Measurements from ENCODE around the gene P3H1.
A peak's percentile ranks its signal among the peaks of the same experiment; 100 is the strongest.
"Not testable (repeated sequence)": the region's sequence is repeated elsewhere in the genome, so short reads cannot be mapped to it uniquely, and the experiment has no call there.

Gene P3H1, protein sequence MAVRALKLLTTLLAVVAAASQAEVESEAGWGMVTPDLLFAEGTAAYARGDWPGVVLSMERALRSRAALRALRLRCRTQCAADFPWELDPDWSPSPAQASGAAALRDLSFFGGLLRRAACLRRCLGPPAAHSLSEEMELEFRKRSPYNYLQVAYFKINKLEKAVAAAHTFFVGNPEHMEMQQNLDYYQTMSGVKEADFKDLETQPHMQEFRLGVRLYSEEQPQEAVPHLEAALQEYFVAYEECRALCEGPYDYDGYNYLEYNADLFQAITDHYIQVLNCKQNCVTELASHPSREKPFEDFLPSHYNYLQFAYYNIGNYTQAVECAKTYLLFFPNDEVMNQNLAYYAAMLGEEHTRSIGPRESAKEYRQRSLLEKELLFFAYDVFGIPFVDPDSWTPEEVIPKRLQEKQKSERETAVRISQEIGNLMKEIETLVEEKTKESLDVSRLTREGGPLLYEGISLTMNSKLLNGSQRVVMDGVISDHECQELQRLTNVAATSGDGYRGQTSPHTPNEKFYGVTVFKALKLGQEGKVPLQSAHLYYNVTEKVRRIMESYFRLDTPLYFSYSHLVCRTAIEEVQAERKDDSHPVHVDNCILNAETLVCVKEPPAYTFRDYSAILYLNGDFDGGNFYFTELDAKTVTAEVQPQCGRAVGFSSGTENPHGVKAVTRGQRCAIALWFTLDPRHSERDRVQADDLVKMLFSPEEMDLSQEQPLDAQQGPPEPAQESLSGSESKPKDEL

DNA sequence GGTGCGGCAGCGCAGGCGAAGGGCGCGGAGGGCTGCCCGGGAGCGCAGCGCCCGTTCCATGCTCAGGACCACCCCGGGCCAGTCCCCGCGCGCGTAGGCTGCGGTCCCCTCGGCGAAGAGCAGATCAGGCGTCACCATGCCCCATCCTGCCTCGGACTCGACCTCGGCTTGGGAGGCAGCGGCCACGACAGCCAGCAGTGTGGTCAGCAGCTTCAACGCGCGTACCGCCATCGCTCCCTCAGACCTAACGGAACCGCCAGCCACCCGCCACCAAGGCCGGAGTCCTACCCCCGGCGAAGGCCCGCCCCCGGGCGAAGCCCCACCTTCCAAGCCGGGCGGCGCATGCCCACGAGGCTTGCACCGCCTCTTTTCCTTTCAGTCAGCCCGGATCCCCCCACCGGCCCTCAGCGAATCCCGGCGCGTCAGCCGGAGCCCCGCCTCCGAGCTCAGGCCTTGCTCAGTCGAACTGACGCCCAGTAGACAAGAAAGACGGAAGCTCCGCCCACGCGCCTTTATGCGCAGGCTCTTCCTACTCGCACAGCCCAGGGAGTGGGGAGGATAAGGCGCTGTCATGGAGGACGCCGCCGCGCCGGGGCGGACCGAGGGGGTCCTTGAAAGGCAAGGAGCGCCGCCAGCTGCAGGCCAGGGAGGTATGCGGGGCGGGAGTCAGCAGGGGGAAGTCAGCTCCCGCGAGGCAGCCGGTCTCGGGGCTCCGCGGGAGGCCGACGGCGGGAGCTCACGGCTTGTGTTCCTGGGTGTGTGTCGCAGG, at the start of gene P3H1, which contains the start of gene C1orf50:
Gene P3H1 (minus strand): TSS at position 288 of the 769 bp plus-strand sequence. CDS start 57 bp downstream, at position 231.
Gene C1orf50 (plus strand): TSS at position 509 of the 769 bp plus-strand sequence. CDS start 63 bp downstream, at position 572.
- Histone ChIP-seq H3K4me3 (ENCODE audit: low read depth, low read length) (peak within 1 kb of the TSS; percentile 80), H3K9me3 (ENCODE audit: control insufficient read depth, insufficient read depth, low read depth, low read length) (no peaks in the 10 kb centered on the region), H3K27ac (ENCODE audit: low read depth, low read length) (peak within 1 kb of the TSS; percentile 62; the same call in 1 of the 2 replicates), H3K27me3 (ENCODE audit: control insufficient read depth, insufficient read depth, low read length) (no peaks in the 10 kb centered on the region), H3K36me3 (ENCODE audit: control insufficient read depth, insufficient read depth, low read length) (peaks cover 6% of the 10 kb centered on the region; the same call in 1 of the 2 replicates), H3K9ac (ENCODE audit: low read length) (peak within 1 kb of the TSS; percentile 85), H3K4me1 (ENCODE audit: control insufficient read depth, insufficient read depth, low read length) (peaks cover 9% of the 10 kb centered on the region)

DNA sequence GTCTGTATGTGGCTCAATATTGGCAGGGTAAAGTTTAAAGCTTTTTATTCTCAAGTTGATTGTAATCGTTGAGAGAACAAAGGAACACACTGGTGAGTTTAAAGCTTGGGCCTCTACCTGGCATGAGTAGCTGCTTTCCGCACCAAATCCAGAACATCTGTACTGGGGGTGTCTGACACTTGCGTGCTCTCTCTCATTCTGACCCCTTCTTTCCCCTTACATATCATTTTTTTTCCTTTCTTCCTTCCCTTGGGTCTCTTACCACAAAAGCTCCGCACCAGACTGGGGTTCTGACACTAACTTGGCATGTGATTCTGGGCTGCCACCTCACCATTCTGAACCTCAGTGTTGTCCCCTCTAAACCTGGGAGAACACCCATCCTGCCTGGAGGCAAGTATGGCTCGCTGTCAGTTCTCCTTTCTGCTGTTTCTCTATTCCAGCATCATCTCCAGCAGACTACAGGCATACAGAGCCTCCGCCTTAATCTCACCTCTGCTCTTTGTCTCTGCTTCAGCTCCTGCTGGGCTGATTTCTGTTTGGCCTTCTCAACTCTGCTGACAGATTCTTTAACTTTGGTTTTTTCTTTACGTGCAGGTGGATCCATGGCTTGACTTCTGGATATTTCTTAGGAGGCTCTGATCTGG, 49.2 kb upstream of the P3H1 start:
- peak overlapping the region; percentile 40; the same call in 1 of the 2 replicates for H3K27ac ChIP-seq (ENCODE audit: low read depth, low read length)
- H3K9ac ChIP-seq (ENCODE audit: low read length), result peak overlapping the region; percentile 82
- no peaks in the 10 kb centered on the region for H3K9me3 ChIP-seq (ENCODE audit: control insufficient read depth, insufficient read depth, low read depth, low read length)
- H3K36me3 ChIP-seq (ENCODE audit: control insufficient read depth, insufficient read depth, low read length), result peaks cover 3% of the 10 kb centered on the region
- H3K4me1 ChIP-seq (ENCODE audit: control insufficient read depth, insufficient read depth, low read length), result peaks cover 17% of the 10 kb centered on the region
- H3K4me3 ChIP-seq (ENCODE audit: low read depth, low read length), result peak overlapping the region; percentile 99
- H3K27me3 ChIP-seq (ENCODE audit: control insufficient read depth, insufficient read depth, low read length), result no peaks in the 10 kb centered on the region

DNA sequence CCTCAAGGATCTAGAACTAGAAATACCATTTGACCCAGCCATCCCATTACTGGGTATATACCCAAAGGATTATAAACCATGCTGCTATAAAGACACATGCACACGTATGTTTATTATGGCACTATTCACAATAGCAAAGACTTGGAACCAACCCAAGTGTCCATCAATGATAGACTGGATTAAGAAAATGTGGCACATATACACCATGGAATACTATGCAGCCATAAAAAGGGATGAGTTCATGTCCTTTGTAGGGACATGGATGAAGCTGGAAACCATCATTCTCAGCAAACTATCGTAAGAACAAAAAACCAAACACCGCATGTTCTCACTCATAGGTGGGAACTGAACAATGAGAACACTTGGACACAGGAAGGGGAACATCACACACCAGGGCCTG, 48.0 kb upstream of the P3H1 start:
- H3K27me3 ChIP-seq (ENCODE audit: control insufficient read depth, insufficient read depth, low read length); H3K9me3 ChIP-seq (ENCODE audit: control insufficient read depth, insufficient read depth, low read depth, low read length); H3K27ac ChIP-seq (ENCODE audit: low read depth, low read length); H3K36me3 ChIP-seq (ENCODE audit: control insufficient read depth, insufficient read depth, low read length); H3K9ac ChIP-seq (ENCODE audit: low read length); H3K4me3 ChIP-seq (ENCODE audit: low read depth, low read length): not testable (repeated sequence)
- H3K4me1 ChIP-seq (ENCODE audit: control insufficient read depth, insufficient read depth, low read length), result peaks cover 12% of the 10 kb centered on the region

DNA sequence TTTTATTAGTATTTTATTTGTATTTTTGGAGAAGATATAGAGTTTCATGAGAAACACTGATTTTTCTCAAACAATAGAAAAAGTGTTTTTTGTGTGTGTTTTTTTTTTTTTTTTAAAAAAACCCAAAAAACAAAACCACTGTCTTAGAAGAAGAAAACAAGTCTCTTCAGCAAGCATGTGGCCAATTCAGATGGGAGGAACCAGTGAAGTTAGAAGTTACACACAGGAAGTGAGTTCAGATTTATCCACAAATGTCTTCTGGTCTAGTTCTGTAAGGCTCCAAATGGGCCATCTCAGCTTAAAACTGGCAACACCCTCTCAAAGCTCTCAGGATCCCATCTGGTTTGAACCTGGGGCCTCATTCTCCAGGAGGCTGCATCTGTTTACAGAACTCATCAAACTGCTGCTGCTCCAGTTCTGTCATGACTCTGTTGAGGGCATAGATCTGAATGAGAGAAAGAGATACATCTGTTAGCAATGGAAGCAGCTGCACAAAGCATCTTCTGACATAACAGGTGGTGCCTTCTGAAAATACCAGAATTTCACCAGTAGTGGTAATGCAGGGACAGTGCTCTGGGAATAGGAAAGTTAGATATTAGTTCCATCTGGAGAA, 40.3 kb upstream of the P3H1 start:
- H3K9me3 ChIP-seq (ENCODE audit: control insufficient read depth, insufficient read depth, low read depth, low read length), result peaks cover 19% of the 10 kb centered on the region
- H3K4me1 ChIP-seq (ENCODE audit: control insufficient read depth, insufficient read depth, low read length), result no peaks in the 10 kb centered on the region
- H3K27ac ChIP-seq (ENCODE audit: low read depth, low read length), result no peak overlapping the region
- peaks cover 24% of the 10 kb centered on the region for H3K36me3 ChIP-seq (ENCODE audit: control insufficient read depth, insufficient read depth, low read length)
- no peak overlapping the region for H3K9ac ChIP-seq (ENCODE audit: low read length)
- H3K4me3 ChIP-seq (ENCODE audit: low read depth, low read length), result no peak overlapping the region
- H3K27me3 ChIP-seq (ENCODE audit: control insufficient read depth, insufficient read depth, low read length), result no peaks in the 10 kb centered on the region

DNA sequence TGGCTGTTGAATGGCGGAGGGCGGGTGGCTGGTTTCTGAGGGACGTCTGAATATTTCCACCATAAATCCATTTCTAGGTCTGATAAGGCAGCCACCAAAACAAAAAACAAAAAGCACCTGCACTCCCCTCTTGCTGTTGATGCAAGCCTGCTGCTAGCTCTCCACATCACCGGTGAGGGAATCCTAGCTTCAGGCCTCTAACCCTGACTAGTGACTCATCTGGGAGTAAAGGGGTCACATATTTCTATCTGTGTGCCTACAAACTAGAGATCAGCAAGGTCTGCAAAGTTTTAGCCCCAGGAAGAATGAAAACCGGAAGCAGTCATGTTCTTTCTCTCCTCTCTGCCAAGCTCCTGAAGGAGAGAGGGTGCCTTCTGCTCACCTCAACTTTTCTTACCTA, 39.8 kb upstream of the P3H1 start:
- Histone ChIP-seq H3K9me3 (ENCODE audit: control insufficient read depth, insufficient read depth, low read depth, low read length) (peaks cover 19% of the 10 kb centered on the region), H3K4me1 (ENCODE audit: control insufficient read depth, insufficient read depth, low read length) (no peaks in the 10 kb centered on the region), H3K4me3 (ENCODE audit: low read depth, low read length) (no peak overlapping the region), H3K36me3 (ENCODE audit: control insufficient read depth, insufficient read depth, low read length) (peaks cover 24% of the 10 kb centered on the region), H3K27me3 (ENCODE audit: control insufficient read depth, insufficient read depth, low read length) (no peaks in the 10 kb centered on the region), H3K9ac (ENCODE audit: low read length) (no peak overlapping the region), H3K27ac (ENCODE audit: low read depth, low read length) (no peak overlapping the region)

DNA sequence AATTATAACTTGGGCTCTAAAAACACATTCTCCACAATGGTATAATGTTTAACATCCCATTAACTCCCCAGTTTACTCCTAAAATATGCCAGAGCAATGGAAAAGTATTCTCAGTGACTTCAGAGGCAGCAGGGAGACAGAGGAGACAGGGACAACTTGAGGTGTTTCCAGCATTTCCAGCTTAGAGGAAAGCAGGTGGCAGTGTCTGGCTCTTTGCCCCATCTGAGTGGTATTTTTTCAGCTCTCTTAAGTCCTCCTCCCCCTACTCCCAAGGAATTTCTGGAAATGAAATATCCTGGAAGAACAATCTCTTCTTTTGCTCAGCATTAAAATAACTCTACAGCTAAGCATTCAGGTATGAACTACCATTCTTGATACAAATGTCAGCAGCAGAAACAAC, 39.3 kb upstream of the P3H1 start:
- peaks cover 22% of the 10 kb centered on the region for H3K36me3 ChIP-seq (ENCODE audit: control insufficient read depth, insufficient read depth, low read length)
- H3K27me3 ChIP-seq (ENCODE audit: control insufficient read depth, insufficient read depth, low read length), result no peaks in the 10 kb centered on the region
- no peaks in the 10 kb centered on the region for H3K4me1 ChIP-seq (ENCODE audit: control insufficient read depth, insufficient read depth, low read length)
- peaks cover 19% of the 10 kb centered on the region for H3K9me3 ChIP-seq (ENCODE audit: control insufficient read depth, insufficient read depth, low read depth, low read length)
- H3K4me3 ChIP-seq (ENCODE audit: low read depth, low read length), result no peak overlapping the region
- no peak overlapping the region for H3K9ac ChIP-seq (ENCODE audit: low read length)
- no peak overlapping the region for H3K27ac ChIP-seq (ENCODE audit: low read depth, low read length)

DNA sequence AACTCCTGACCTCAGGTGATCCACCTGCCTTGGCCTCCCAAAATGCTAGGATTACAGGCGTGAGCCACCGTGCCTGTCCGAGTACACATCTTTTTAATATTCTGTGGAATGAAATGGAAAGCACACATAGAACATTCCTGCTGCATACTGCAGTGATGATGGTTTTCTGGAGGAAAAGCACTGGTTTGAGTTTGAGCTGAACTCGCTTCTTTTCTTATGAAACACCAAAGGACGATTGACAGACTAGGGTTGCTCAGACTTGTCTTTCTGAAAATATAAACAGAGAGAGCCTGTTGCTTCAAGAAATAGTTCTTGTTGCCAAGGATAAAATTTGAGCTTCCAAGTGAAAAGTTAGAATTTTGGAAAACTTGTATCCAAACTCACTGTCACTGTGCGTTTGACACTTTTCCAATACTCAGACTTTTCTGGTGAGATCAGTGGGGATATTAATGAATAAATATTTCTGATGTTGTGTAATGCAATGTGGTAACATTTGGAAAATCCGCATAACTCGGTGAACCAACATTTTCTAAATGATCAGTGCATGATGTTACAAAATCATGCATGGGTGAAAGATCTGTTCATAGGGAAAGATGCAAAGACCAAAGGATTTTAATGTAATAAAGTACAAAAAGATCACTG, 35.1 kb upstream of the P3H1 start:
- H3K9ac ChIP-seq (ENCODE audit: low read length), result no peak overlapping the region
- peaks cover 19% of the 10 kb centered on the region for H3K9me3 ChIP-seq (ENCODE audit: control insufficient read depth, insufficient read depth, low read depth, low read length)
- peaks cover 13% of the 10 kb centered on the region for H3K36me3 ChIP-seq (ENCODE audit: control insufficient read depth, insufficient read depth, low read length)
- H3K27me3 ChIP-seq (ENCODE audit: control insufficient read depth, insufficient read depth, low read length), result no peaks in the 10 kb centered on the region
- H3K4me3 ChIP-seq (ENCODE audit: low read depth, low read length), result no peak overlapping the region
- H3K4me1 ChIP-seq (ENCODE audit: control insufficient read depth, insufficient read depth, low read length), result no peaks in the 10 kb centered on the region
- no peak overlapping the region for H3K27ac ChIP-seq (ENCODE audit: low read depth, low read length)

DNA sequence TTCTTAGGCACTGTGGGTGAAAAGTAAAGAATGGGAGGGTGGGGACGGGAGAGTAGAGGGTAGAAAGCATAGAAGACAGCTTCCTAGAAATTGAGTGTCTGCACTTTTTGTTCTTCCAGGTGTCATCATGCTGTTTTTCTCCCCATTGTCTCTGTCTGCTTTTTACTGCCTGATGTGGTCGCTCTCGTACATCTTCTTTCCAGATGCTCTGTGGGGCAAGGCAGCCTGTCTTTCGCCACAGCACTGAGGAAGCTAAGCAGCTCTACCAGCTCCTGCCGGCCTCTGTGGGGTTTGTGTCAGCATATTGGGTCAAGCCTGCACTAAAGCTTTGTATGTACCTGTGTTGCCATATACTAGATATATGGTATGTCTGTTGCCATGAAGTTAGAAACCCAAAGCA, 31.2 kb upstream of the P3H1 start:
- no peak overlapping the region for H3K27ac ChIP-seq (ENCODE audit: low read depth, low read length)
- H3K9ac ChIP-seq (ENCODE audit: low read length), result no peak overlapping the region
- H3K27me3 ChIP-seq (ENCODE audit: control insufficient read depth, insufficient read depth, low read length), result no peaks in the 10 kb centered on the region
- H3K36me3 ChIP-seq (ENCODE audit: control insufficient read depth, insufficient read depth, low read length), result no peaks in the 10 kb centered on the region
- no peaks in the 10 kb centered on the region for H3K4me1 ChIP-seq (ENCODE audit: control insufficient read depth, insufficient read depth, low read length)
- no peaks in the 10 kb centered on the region for H3K9me3 ChIP-seq (ENCODE audit: control insufficient read depth, insufficient read depth, low read depth, low read length)
- no peak overlapping the region for H3K4me3 ChIP-seq (ENCODE audit: low read depth, low read length)

DNA sequence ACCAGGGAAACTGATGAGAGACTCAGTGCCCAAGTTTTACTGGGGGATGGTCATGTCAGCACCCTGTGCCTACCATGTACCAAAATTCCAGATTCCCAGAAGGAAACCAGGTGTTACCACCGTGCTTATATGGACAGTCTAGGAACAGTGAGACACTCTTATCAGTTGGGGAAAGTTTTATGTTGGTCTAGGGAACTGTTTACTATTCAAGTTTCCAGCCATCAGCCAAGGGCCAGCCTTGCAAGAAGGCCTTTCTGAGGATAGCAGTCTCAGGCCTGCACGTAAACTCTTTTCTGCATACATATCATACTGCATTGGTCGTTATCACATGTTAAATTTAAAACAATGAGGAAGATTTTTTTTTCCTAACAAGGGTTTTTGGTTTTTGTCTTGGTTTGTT, 30.6 kb upstream of the P3H1 start:
- no peak overlapping the region for H3K9ac ChIP-seq (ENCODE audit: low read length)
- H3K9me3 ChIP-seq (ENCODE audit: control insufficient read depth, insufficient read depth, low read depth, low read length), result no peaks in the 10 kb centered on the region
- H3K4me3 ChIP-seq (ENCODE audit: low read depth, low read length), result no peak overlapping the region
- no peaks in the 10 kb centered on the region for H3K27me3 ChIP-seq (ENCODE audit: control insufficient read depth, insufficient read depth, low read length)
- H3K36me3 ChIP-seq (ENCODE audit: control insufficient read depth, insufficient read depth, low read length), result no peaks in the 10 kb centered on the region
- no peak overlapping the region for H3K27ac ChIP-seq (ENCODE audit: low read depth, low read length)
- H3K4me1 ChIP-seq (ENCODE audit: control insufficient read depth, insufficient read depth, low read length), result no peaks in the 10 kb centered on the region

DNA sequence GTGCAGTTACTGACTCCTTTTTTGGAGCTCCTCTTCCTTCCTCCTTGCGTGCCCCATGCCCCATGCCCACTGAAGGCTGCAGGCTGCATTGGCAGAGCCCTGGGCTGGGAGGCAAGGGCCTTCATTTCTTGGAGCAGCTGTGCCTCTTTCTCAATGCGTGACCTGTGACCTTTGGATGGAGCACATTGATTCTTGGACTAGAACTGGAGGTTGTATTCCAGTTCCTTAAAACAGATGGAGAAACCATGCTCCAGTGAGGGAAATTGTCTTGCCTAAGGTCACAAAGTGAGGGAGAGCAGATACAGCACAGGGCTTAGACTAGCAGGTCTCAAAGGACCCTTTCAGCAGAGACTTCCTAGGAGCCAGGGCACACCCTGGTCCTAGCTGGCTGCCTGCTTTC, 27.0 kb upstream of the P3H1 start:
- Histone ChIP-seq H3K9ac (ENCODE audit: low read length) (no peak overlapping the region), H3K4me3 (ENCODE audit: low read depth, low read length) (no peak overlapping the region), H3K27me3 (ENCODE audit: control insufficient read depth, insufficient read depth, low read length) (no peaks in the 10 kb centered on the region), H3K27ac (ENCODE audit: low read depth, low read length) (no peak overlapping the region), H3K9me3 (ENCODE audit: control insufficient read depth, insufficient read depth, low read depth, low read length) (no peaks in the 10 kb centered on the region), H3K36me3 (ENCODE audit: control insufficient read depth, insufficient read depth, low read length) (no peaks in the 10 kb centered on the region), H3K4me1 (ENCODE audit: control insufficient read depth, insufficient read depth, low read length) (no peaks in the 10 kb centered on the region)

Data from HUES6 (cell line).